C4-2B (cell line): ENCODE results near the gene RABGGTA.
A peak's percentile ranks its signal among the peaks of the same experiment; 100 is the strongest.

Experiments
- CTCF ChIP-seq: fragments of 450-650 bp; conservative IDR thresholded peaks from 2 replicates; pipeline ENCODE4 v1.5.1; 2017; ENCODE audit warnings: mild to moderate bottlenecking
- ZFX ChIP-seq: fragments of 450-650 bp; IDR thresholded peaks from 2 replicates; pipeline ENCODE4 v1.6.1; 2017

GRCh38 chr14:24296341-24297157, 25.2 kb upstream of the RABGGTA start:
- TF ChIP-seq CTCF (peak; percentile 68), ZFX (no peak)
